NCI-H2107 treated with DMSO at 0.1 percent for 48 hours (cell line): Measurements from ENCODE around the gene SH2D7.

ENCODE experiments used
- DNase-seq: peaks from one replicate; lab custom pipeline; 2025; ENCODE audit not compliant: unreplicated experiment; lab: John Stamatoyannopoulos, UW

SH2D7 gene

DNA sequence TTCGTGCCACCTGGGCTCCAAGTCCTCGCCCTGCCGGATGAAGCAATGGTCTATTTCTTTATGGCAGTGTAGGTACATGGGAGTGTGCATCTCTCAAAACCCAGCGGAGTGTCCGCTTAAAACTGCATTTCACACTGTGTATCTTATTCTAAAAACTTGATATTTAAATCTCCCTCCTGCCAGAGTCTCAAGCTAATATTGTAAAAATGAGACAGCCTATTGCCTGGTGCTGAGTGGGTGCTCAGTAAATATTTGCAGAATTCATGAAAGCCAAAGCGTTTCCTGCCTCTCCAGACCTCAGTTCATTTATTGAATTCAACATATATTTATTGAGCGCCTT, 14.5 kb upstream of the SH2D7 start:
- no peak for DNase-seq

DNA sequence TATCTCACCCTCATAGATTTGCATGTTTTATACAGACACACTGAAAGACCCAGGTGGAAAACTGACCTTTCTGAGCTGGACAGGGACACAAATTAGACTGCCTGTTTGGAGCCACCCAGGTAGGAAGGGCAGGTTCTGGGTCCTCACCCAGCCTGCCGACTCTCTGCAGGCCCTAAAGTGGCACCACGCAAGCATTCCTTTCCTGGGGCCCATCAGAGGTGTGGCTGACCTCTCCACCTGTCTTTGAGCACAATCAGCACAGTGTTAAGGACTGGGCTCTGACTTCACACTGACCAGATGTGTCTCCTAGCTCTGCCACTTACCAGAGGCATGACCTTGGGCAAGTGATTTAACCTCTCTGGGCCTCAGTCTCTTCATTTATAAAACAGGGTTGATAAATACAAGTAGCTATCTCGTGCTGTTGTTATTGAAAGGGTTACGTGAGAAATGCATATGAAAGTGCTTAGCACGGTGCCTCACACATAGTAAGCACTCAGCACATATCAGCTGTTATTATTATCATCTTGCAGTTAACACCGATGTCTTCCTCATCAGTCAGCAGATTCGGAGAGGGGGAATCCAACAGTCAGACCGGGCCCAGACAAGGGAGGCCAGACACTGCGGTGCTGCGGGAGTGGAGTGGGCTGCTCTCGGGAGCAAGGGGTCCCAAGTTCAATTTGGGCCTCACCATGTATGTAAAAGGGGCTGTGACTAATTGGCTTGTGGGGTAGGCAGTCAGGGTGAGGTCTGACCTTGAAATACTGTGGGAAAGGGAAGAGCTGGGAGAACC, 12.9 kb upstream of the SH2D7 start:
- DNase-seq, result no peak

DNA sequence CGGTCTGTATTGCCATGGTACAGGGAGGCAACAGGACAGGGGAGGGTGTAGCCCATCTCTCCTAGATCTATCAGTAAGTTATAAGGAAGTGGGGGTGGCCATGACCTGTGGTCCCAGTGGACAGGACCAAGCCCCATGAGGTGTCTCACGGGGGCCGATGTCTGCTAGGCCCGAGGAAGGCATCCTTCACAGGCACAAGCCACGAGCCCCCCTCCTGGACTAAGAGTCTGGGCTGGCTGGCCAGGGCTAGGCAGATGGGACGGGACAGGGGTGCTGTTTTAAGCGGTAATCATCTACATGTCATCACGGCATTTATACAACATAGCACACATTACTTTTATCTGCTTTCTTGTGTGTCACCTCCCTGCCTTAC, 12.3 kb upstream of the SH2D7 start:
- no peak for DNase-seq

DNA sequence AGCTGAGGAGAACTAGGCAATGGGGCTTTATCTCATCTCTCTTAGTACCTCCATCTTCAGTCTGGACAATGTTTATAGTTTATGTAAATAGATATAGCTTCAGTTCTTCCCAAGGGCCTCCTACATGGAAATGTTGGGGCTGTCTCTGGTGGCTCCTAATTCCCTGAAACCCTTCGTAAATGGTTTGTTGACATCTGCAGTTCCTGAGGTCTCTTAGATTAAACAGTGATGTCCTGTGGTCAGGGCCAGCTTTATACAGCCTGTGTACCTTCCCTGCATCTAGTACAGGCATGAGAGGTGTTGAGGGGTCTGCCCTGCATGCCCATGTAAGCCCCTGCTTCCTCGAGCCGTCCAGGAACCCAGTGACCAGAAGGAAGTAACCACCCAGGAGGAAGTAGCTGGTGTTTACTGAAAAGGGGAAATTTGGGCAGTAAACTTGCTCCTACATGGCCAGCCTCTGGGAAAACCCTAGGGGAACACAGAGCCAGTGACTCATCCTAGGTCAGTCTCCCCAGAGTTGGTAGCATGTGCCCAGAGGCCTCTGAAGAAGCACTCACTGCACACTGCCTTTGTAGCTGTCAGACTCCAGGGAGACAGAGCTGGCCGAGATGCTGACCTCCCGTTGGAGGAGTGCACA, 10.1 kb upstream of the SH2D7 start:
- no peak for DNase-seq

DNA sequence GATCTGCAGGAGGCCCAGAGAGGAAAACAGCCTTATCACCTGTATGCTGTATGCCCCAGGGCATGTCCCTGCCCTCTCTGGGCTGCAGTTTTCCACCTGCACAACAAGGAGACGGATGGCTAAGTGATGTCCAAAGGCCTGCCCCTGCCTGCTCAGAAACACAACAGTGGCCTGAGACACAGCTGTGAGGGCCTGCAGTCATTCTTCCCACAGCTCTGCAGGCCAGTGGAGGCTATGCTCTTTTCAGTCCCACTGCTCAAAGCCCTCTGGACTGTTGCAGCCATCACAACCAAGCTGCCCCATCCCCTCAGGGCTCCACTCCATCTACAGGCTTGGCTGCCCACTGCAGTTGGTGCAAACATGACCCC, 9.6 kb upstream of the SH2D7 start:
- no peak for DNase-seq

DNA sequence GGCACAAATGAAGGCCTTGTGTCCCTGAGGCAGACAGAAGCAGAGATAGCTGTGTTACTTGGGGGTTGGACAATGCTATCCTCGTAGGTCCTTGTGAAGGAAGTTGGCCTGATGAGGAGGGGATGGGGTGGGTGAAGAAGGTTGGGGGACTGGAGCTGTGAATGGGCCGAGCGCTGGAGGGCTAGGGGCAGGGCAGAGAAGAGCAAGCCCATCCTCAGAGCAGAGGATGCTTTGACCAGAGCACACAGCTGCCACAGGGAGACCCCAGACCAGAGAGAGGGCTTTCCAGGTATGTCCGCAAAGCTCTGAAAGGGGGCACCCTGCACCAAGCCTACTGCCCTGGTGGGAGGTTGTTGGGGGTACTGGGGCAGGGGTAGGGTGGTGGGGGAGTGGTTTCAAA, 9.2 kb upstream of the SH2D7 start:
- no peak for DNase-seq

DNA sequence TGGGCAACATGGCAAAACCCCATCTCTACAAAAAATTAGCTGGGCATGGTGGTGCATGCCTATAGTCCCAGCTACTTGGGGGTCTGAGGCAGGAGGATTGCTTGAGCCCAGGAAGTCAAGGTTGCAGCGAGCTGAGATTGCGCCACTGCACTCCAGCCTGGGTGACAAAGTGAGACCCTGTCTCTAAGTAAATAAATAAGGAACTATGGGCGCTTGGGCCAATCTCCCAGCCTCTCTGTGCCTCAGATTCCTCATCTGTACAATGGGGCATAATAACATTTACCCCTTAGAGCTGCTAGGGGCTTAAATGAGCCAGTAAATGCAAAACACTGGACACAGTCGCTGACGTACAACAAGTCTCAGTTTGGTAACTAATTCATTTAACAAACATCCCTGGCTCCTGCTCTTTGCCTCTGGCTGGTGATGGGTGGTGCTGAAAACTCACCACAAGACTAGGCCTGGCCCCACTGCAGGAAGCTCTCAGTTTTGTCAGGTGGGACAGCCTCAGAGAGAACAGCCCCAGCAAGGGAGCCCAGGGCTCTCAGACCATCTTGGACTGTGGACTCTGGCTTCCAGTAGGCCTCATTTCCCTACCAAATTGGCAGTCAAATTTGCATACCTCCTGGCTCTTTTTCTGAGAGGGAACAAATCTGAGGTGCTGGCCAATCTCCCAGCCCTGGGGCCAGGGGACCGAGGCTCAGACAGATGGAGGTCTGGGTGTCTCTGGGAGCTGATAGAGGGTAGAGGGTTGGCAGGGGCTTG, 8.5 kb upstream of the SH2D7 start:
- no peak for DNase-seq

DNA sequence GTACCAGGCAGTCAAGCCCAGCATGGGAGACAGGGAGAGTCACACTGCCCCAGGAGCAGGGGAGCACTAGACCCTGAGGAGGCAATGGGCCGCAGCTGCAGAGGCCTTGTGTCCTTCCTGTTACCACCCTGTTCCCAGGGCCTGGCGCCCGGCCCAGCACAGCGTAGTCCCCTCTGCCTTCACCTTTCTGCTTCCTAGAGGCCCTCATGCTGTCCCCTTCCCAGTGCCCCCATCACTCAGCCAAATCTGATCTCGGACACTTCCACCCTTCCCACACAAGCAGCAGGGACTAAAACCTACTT, 8.0 kb upstream of the SH2D7 start:
- DNase-seq, result no peak

DNA sequence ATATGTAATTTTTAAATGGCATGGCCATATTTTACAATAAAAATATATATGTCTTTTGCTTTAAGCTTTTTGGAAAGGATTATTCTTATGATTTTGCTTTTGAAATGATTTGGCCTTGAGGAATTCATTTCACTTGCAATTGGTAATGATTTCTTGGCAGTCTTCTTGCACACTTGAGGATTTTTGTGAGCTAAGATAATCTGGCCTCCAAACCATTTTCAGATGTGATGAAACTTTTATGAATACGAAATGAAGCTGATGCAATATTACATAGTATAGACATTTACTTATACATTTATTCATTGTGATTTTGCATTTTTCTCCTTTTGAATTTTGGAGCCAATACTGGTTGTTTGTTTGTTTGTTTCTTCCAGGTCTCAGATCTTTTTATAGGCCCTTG, 6.4 kb upstream of the SH2D7 start:
- DNase-seq, result no peak

DNA sequence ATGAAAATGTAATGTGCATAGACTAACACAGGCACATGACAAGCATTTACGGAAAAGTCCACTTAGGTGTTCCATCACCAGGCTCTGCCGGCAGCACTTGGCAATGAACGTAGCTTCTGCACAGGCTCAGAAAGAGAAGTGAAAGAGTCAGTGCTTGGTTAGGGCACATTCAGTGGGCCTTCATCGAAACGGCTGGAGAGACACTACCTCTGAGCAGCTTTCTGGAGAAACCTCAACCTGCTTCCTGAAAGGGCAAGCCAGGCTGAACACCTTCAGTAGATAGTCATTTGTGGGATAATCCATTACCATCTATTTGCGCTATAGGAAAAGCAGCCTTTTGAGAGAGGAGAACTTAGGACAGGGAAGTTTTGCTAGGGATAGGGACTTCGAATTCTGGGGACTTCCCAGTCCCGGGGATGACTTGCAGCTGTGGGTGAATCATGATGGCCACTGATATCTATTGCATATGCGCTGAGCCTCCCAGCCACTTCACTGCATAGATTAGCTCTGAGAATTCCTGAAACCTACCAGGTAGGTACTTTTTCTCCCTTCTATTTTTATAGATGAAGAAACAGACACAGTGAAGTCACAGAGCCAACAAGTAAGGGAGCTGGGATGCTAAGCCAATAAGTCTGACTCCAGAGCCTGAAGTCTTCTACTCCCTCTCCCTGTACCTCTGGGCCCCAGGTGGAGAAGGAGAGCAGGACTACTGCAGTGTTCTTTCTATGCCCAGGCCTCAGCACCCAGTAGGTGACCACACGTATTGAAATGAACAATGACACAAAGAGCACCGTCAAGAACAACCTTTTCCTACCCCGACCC, 4.2 kb upstream of the SH2D7 start:
- no peak for DNase-seq

DNA sequence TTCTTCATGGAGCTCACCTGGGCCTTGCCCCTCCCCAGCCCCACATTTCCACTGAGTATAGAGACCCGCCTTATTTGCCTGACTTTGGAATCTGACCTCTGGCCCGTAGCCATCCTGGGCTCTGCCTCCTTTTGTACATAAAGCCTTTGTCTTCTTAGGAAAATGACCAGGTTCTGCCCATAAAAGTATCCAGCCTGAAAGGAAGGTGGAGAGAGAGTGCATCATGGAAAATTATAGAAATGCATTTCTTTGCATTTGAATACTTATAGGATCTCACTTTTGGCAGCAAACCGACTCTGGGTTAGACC, 3.6 kb upstream of the SH2D7 start:
- no peak for DNase-seq

DNA sequence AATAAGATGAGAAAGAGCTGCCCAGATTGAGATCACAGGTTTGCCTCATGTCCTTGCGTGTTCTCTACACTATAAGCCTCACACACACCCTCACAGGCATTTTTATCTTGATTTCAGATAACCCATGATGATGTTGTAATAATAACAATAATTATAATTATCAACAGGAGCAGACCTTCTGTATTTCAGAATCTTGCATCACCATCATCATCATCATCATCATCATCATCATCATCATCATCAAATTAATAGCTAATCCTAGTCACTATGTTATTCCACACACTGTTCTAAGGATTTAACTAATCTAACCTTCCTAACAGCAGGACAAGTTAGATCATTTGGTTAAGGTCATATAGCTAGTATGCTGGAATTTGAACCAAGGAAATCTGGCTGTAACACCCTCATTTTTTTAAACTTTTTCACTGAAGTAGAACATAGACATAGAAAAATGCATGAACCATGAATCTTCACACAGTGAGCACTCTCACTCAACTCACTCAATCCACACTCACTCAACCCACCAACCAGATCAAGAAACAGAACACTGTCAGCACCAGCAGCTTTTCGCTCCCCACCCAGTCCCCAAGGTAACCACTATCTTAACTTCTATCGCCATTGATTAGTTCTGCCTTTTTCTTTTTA, 1.8 kb upstream of the SH2D7 start:
- no peak for DNase-seq

DNA sequence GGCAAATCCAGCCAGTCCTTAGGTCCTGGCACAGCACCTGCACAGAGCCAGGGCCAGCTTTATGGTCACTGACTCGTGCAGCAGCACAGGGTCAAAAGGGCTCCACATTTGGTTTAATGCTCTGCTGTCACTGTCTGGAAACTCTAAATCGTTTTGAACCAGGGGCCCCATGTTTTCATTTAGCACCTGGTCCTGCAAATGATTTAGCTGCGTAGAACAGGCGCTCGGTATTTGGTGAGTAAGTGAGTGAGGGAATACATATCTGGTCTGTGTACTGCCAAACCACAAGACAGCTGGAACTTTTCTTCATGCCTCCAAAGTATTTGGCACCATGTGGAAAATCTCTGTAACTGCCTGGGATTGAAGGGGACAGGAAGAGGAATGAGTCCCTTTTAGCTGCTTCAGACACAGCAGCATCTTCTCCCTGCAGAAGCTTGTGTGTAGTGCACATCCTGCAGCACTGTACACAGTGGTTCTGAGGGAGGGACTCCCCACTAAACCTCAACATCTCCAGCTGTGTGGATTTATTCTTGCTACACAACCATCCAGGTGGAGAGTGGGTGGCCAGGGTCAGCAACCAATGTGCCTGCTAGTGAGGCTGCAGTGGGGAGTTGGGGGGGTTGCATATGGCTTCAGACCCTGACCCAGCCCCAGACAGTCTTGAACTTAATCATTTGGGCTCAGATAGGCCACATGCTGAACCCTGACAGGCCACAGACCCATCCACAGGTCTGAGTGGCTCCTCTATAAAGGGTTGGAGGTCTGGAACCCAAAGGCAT, 1.1 kb downstream of the SH2D7 start:
- no peak for DNase-seq

DNA sequence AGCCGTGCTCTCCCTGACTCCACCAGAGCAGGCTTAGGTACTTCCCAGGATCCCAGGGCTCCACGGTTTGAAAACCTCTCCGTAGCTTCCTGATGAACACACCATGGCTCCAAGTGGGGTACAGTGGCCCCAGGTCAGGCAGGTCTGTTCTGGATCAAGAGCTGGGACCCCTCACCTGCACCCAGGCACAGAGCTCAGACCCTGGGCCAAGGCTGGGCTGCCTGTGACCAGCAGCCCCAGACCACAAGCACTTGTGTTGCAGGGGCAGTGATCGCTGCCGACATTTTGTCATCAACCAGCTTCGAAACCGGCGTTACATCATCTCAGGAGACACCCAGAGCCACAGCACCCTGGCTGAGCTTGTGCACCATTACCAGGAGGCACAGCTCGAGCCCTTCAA, 5.3 kb downstream of the SH2D7 start:
- no peak for DNase-seq

DNA sequence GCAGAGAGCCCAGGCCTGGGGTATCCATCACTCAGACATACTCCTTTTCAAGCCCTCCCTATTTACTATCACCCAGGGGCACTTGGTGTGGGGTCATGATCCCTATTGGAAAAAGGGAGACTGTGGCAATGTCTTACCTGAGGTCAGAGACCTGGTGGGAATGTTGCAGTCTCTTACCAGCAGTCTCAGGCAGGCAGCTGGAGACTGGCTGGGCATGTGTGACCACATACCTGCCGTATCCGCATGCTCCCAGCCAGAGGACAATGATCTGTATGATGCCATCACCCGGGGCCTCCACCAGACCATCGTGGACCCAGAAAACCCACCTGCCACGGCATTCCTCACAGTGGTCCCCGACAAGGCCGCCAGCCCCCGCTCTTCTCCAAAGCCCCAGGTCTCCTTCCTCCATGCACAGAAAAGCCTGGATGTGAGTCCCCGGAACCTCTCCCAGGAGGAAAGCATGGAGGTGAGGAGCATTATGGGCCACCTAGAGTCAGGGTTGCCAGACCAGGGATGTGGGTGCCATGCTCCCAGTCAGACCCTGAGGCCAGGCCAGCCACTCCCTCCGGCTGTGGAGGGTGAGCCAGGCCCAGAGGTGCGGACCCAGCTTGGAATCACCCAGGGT, 5.9 kb downstream of the SH2D7 start:
- no peak for DNase-seq

DNA sequence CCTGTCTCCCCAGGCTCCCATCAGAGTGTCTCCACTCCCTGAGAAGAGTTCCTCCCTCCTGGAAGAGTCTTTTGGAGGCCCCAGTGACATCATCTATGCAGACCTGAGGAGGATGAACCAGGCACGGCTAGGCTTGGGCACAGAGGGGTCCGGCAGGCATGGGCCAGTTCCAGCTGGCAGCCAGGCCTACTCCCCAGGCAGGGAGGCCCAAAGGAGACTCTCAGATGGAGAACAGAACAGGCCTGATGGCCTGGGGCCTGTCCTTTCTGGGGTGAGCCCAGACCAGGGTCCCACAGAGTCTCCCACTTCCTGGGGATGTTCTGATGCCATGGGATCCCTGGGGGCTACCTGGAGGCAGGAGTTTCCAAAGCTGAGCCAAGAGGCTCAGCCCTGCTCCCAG, 8.5 kb downstream of the SH2D7 start:
- no peak for DNase-seq

DNA sequence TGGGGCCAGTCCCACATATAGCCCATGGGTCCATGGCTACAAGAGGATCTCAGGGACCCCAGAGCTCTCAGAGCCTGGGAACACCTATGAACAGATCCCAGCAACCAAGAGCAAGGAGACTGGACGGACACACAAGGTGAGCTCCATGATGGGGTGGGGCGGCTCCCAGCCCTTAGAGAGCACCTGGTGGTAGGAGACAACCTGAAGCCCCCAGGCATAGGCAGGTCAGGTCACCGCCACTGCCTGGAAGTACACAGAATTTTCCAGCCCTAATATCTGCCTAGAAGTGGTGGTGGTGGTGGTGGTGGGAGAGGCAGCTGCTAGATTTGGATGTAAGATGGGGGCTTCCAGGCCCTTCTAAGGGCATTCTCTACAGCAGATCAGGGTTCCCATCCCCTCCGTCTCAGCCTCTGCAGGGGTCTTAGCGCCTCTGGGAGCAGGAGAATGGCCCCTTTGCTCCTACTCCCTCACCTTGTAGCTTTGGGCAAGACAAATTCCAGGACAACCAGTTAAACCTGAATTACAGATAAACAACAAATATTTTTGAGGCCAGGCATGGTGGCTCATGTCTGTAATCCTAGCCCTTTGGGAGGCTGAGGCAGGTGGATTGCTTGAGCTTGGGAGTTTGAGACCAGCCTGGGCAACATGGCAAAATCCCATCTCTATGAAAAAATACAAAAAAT, 9.2 kb downstream of the SH2D7 start:
- DNase-seq, result no peak

DNA sequence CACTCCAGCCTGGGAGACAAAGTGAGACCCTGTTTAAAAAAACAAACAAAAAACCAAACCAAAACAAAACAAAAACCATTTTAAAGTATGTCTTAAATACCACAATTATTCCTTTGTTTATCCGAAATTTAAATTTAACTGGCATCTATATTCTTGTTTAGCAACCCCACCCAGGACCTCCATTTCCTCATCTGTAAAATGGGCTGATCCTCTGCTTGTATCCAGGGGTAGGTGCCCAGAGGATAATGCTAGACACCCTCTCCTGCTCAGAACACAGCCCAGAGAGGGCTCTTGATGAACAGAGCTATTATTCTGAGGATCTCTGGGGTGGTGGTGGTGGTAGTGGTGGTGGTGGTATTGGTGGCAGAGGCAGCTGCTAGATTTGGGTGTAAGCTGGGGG, 9.8 kb downstream of the SH2D7 start:
- no peak for DNase-seq

DNA sequence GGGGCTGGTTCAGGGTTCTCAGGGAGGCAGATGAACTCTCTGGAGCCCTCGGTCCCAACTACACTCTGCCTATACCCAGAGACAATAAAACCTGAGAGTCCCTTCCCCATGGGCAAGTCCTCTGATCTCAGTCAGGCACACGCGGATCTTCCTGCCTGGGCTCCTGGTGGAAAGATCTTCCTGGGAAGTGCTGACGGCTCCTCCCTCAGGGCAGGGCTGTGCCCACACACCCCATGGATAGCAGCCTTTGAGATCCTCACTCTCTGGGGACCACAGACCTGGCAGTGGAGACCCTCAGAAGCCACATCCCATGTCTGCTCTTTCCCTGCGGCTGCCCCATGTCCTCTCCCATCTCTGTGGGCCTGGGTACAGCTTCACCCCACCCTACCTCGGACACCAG, 10.4 kb downstream of the SH2D7 start:
- DNase-seq, result no peak
